Stimulated activated CD4-positive, alpha-beta T cell treated with anti-CD3 and anti-CD28 coated beads, Interleukin-1b, Interleukin-23, amount 100 ng/mL, for 48 hours (primary cell): ENCODE measurements around the gene ATG10.
"Not testable (repeated sequence)": the region's sequence is repeated elsewhere in the genome, so short reads cannot be mapped to it uniquely, and the experiment has no call there.

ENCODE experiments used
- DNase-seq: peaks from one replicate; pipeline ENCODE4 v3.0.0-alpha.2; 2020

Gene ATG10

GRCh38 chr5:81983148-81983547, 11.3 kb downstream of the ATG10 start:
- DNase-seq = not testable (repeated sequence)

GRCh38 chr5:81983563-81983962, 11.7 kb downstream of the ATG10 start:
- not testable (repeated sequence) for DNase-seq

- DNase-seq = no peak
Observed at GRCh38 chr5:81986126-81986525, 14.3 kb downstream of the ATG10 start.

- DNase-seq = no peak
Observed at GRCh38 chr5:81989204-81989603, 17.4 kb downstream of the ATG10 start.

- no peak for DNase-seq
Observed at GRCh38 chr5:81994679-81995078, 22.9 kb downstream of the ATG10 start.

- no peak for DNase-seq
Observed at GRCh38 chr5:81995407-81995806, 23.6 kb downstream of the ATG10 start.

- DNase-seq = peak; percentile 7
Observed at GRCh38 chr5:82004511-82004910, 32.7 kb downstream of the ATG10 start.

- not testable (repeated sequence) for DNase-seq
Observed at GRCh38 chr5:82009869-82010268, 38.0 kb downstream of the ATG10 start.

- no peak for DNase-seq
Observed at GRCh38 chr5:82010696-82011095, 38.9 kb downstream of the ATG10 start.

GRCh38 chr5:82011761-82012160, 39.9 kb downstream of the ATG10 start:
- DNase-seq = no peak

- not testable (repeated sequence) for DNase-seq
Observed at GRCh38 chr5:82014644-82015043, 42.8 kb downstream of the ATG10 start.

- DNase-seq = no peak
Observed at GRCh38 chr5:82018462-82018861, 46.6 kb downstream of the ATG10 start.

- no peak for DNase-seq
Observed at GRCh38 chr5:82019342-82020138, 47.7 kb downstream of the ATG10 start.

GRCh38 chr5:82022499-82022898, 50.7 kb downstream of the ATG10 start:
- DNase-seq = no peak

- DNase-seq = no peak
Observed at GRCh38 chr5:82023644-82024043, 51.8 kb downstream of the ATG10 start.

- DNase-seq = no peak
Observed at GRCh38 chr5:82031220-82032119, 59.6 kb downstream of the ATG10 start.

GRCh38 chr5:82042894-82043293, 71.1 kb downstream of the ATG10 start:
- not testable (repeated sequence) for DNase-seq

- no peak for DNase-seq
Observed at GRCh38 chr5:82044010-82044409, 72.2 kb downstream of the ATG10 start.

GRCh38 chr5:82045554-82046275, 73.9 kb downstream of the ATG10 start:
- DNase-seq = no peak

- DNase-seq = no peak
Observed at GRCh38 chr5:82046276-82046647, 74.4 kb downstream of the ATG10 start.

- no peak for DNase-seq
Observed at GRCh38 chr5:82050955-82051354, 79.1 kb downstream of the ATG10 start.

- DNase-seq = no peak
Observed at GRCh38 chr5:82054004-82054710, 82.3 kb downstream of the ATG10 start.

GRCh38 chr5:82057051-82057450, 85.2 kb downstream of the ATG10 start:
- no peak for DNase-seq
